GM19438 (cell line): Measurements from ENCODE around the gene FLG2.

Experiments used
- ATAC-seq: cut with Tn5 transposase; IDR thresholded peaks from one replicate; pipeline ENCODE4 v1.9.1; 2021; ENCODE audit warnings: low read depth; ENCODE audit not compliant: unreplicated experiment

Gene FLG2

DNA sequence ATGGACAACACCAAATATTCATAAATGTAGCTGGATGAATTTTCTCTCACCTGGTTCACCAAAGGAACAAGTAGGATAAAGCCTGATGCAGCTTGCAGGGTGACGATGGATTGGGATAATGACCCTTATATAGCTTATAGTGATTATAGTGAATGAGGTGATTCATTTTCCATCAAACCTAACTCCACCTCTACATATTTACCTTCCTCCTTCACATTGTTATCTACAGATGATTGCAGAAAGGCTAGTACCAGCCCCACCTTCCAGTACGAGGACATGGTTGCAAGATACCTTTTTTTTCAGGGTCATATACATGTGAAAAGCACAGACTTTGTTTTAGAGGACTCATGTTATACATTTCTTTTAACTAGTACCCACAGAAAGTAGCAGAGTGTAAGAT, at the start of gene FLG2:
TSS of gene FLG2 (minus strand) at position 101 of the 400 bp plus-strand sequence. CDS start 1,122 bp downstream, outside the sequence.
- no peak for ATAC-seq

DNA sequence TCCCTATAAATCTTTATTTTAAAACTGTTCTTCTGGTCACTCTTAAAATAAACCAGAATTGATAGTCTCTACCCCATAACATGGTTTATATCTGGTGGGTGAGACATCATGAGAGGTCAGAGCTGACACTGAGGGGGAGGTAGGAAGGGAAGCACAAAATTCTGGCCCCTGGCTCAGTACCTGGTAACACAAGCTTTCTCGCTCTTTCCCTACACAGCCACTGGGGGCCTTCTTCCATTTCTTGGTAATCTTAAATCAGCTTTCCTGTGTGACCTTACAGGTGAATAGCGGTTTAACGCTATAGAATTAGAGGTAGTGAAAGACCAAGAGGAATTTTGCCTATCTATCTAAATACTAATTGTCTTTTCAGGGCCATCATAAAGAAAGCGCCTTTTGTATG, 48.9 kb upstream of the FLG2 start:
- no peak for ATAC-seq

DNA sequence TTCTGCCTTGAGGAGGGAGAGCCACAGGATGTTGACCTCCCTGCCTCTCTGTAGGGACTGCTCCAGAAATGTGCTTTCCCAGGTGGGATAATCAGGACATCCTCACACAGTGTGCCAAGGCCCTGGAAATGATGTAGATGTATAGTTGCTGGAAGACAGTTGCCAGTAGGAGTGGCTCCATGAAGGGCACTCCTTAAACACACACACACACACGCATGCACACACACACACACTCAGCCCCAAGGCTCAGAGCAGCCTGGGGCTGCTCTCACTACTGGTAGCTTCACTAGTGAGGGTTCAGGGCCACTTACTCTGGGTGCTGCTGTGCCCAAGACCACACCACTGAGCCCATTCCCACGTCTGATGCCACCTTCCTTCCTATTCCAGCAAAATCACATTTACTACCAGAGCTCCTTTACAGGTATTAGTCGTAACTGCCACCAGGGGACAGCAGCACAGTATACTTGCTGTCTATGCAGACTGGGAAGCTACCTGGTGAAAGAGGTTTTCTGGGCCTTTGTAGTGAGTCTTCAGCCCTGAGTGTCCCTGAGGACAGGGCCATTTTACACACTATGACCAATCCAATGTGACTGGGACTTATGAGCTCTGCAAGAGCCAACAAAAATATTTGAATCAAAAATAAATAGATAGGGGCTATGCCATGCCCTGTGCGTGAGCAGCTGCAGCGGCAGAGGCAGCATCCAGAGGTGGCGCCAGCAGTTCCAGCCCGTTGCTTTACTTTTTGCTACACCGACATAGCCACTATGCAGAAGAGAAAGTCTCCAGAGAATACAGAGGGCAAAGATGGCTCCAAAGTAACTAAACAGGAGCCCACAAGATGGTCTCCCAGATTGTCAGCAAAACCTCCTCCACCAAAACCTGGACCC, 39.2 kb upstream of the FLG2 start:
- no peak for ATAC-seq

DNA sequence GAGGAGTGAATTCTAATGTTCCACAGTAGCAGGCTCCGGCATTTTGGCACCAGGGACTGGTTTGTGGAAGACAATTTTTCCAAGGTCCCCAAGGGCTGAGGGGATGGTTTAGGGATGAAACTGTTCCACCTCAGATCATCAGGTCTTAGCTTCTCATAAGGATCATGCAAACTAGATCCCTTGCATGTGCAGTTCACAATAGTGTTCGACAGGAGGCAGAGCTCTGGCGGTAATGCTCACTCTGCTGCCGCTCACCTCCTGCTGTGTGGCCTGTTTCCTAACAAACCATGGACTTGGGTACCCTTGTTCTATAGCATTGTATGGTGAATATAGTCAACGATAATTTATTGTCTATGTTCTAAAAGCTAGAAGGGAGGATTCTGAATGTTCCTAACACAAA, 37.7 kb upstream of the FLG2 start:
- no peak for ATAC-seq

DNA sequence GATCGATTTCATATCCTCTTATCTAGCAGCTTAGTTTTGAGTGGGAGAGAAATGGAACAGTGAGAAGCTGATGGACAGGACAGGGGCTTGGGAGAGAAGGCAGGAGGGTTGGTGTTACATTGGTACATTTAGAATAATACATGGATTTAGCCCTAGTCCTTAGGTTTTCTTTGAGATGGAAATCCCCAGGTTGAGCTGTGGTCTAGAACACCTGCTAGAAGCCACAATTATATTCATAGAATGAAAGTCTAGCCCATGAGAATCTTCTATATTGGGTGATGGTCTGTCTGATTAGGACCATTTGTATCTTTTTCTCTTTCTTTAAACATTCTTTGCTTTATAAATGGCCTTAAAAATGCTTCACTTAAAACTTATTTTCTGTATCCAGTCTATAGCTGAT, 34.3 kb upstream of the FLG2 start:
- no peak for ATAC-seq

DNA sequence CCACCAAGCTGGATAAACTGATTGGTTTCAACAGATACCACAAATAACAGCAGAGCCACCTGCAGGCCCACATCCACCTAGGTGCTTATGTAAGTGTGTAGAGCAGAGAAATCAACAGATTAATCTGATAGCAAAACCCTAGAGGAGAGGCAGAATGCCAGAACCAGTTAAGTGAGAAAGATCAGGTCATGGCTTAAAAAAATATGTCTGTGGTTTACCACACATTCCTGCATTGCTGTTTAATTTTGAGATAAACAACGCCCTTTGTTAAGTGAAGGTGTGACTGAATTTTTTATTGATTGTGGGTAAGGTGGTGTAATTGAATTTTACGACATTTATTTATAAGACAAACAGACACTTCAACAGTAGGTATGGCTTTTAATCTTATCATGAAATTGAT, 33.1 kb upstream of the FLG2 start:
- no peak for ATAC-seq

DNA sequence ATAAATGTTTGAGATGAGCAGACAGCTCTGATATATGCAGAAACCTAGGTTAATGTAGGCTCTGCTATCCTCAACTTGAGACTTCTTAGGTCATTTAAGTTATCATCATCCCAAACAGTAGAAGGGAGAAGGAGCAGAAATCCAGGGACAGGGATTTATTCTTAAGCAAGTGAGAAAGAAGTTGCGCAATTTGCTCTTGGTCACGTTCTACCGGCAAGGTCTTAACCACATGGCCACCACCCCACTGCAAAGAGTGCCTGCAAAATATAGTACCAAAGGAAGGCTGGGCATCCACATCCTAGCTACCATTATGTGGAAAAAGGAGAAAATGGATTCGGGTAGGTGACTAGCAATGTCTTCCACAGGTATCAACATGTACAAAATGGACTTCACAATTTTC, 29.1 kb upstream of the FLG2 start:
- ATAC-seq: no peak

DNA sequence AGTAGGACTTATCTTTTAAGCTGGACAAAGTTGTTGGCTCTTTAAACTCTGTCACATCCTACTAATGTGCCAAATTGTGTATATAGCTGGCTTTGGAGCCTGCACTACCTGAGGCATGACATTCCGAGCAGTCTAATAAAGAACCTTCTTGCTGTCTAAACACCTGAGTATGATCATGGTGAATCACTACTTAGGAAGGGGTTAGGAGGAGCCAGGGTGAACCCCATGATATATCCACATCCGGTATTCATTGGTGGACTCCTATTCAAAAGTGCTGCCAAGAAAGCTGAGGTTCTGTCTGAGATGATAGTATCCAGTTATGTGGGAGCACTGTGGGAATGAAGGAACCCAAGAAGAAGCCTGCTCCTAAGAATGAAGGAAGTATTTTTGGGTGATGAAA, 27.1 kb upstream of the FLG2 start:
- ATAC-seq: no peak

DNA sequence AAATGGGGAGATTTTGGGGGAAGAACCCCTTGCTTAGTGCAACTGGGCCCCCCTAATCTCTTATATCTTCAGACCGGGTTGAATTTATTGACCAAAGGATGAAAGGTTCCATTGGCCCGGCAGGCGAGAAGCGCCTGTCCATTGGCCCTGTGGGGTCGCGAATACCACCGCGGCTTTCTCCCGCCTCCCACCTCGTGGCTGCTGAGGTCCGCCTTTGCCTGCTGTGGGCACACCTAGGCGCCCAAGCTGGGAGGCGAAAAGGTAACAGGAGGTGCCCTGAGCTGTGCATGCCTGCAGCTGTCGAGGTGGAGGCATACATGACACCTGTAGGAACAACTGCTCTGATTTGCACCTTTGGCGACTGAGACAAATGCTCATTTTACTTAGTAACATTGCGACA, 21.1 kb upstream of the FLG2 start:
- ATAC-seq: no peak

DNA sequence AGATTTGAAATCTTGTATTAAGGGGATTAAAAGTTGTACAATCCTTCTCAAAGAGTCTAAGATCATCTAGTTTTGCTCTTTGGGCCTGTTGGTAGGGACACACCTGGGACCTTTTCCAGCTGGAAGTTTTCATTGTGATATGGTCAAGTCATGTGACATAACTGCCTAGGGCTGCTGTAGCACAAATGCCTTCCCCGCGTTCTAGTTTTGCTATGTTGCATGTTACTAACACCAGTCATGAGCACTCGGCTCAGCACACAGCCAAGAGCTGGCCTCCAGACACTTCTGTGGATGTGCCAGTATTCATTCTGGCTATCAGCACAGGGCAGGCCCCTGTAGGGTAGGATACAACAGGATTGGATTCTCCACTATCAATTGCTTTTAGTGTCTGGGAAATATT, 14.6 kb upstream of the FLG2 start:
- ATAC-seq: no peak

DNA sequence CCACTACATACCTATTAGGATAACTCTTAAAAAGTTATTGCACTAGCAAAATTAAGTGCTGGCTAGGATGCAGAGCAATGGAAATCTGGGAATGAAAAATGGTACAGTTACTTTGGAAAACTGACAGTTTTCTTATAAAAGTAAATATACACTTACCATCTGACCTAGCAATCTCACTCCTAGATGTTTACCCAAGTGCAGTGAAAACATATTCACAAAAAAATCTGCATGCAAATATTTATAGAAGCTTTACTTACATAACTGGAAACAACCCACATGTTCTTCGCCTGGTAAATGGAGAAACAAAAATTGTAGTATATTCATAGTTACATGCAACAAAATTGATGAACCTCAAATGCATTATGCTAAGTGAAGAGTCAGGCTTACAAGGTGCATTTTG, 12.9 kb upstream of the FLG2 start:
- no peak for ATAC-seq

DNA sequence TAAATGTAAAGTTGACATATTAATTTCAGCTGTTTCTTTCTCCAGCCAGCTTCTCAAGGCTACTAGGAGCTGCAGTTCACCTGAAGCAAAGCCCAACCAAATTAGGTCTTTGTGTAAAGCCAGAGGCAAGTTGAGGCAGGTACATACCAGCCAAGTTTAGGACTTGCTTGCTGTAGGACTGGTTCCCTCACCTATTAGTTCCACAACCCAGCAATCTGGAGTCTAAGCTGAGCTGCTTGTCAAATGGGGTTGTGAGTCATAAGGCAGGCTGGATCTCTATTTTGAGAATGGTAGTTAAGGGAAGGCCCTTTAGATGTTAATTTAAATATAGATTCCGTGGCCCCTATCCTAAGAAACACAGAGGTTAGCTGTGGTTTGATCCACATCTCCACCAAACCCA, 7.6 kb upstream of the FLG2 start:
- no peak for ATAC-seq

DNA sequence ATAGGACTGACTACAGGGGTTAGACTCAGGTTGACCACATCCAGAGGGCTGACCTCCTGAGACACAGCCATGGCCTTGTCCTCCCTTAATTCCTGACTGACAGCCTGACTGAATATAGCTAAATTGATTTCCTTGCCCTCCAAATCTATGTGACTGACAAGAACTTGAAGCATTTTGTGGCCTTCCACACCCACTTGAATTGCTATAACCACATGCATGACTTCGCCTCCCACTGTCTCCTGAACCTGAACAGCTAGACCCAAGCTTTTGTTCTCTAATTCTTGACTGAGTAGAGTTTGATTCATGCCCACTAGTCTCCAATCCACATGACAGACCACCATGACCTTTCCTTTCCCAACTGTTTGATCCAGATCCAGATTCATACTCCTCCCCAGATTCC, 3.1 kb downstream of the FLG2 start:
- ATAC-seq: no peak

DNA sequence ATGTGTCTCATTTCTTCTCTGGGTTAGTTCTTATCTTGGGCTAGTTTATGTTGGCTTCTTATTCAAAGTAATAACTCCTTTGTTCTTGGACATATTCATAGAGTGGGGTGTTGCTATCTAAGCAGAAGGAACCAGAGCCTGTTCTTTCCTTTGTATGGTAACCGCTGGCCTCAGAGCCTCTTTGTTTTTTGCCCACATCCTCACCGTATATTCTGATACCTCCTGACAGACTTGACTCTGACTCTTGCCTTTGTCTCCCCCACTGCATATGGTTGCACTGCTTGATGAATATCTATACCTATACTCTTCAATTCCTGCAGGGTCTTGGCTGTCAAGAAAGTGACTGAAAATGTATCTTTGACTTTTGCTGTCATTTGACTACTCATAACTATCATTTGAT, 10.2 kb downstream of the FLG2 start:
- ATAC-seq: no peak

DNA sequence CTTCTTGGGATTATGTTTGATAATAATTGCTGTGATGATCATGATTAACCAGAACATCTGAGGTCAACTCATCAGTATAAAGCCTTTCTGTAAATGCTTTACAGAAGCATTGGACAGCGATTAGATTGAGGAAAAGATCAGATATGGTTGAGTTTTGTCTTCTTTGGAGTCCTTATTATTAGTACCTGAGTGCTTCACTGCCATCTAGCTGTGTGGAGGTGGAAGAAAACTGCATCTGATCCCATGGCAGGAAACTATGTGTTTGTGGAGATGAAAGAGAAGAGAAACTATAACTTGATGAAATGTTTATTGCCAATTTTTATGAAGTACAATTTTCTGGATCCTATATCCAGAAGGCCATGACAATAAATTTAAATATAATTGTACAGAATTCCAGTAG, 11.4 kb downstream of the FLG2 start:
- no peak for ATAC-seq

DNA sequence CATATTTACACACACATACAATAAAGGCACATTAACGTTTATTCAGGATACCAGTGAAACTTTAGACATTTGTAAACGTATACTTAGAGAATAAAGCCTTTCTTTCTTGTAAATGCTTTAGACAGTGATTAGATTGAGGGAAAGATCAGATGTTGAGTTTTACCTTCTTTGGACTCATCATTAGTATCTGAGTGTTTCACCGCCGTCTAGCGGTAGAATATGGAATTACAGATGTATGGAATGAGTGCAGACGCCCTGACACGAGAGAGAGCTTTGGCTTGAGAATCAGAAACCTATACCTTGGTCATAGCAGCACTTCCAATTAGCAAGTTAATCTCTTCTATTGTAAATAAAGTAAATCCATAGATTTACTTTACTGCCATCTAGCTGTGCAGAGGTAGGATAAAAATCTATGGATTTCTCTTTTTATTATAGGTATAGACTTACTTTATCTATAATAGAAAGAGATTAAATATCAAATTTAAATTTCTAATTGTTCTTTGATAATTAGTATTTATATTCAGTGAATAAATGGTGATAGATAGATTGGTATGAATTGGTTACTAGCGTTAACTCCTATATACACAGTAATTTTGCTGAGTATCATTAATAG, 12.6 kb downstream of the FLG2 start:
- ATAC-seq: no peak

DNA sequence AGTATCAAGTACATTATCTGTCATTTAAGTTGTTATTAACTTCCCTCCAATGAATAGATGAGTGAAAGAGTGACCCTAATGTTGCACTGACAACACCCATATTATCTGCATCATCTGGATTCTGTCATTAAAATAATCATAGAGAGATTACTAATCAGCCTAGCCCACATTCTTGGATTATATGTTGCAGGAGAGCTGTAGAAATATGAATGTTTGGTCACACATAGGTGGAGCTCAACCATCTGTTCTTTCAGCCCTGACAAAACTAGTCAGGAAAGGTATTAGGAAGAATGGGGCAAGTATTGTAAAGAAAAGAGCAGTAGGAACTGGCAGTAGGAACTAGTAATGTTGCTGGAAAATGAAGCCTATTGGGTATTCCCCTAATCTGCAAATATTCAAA, 15.4 kb downstream of the FLG2 start:
- no peak for ATAC-seq

DNA sequence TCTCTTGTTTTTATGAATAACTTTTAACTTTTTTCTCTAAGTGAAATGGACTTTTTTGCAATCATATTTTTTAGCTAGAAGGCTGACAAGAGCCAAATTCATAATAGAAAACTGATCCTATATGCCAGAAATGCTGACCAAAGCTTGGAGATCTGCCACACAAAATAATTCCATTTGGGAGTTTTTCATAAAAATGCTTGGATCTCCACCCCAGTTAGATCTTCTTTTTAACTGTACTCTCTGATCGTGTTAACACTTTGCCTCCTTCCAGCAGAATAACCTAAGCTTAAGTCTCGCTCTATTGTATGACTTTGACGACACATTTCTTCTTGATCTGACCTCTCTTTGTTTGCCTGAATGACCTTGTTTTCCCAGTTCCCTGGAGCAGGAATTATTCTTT, 16.8 kb downstream of the FLG2 start:
- no peak for ATAC-seq

DNA sequence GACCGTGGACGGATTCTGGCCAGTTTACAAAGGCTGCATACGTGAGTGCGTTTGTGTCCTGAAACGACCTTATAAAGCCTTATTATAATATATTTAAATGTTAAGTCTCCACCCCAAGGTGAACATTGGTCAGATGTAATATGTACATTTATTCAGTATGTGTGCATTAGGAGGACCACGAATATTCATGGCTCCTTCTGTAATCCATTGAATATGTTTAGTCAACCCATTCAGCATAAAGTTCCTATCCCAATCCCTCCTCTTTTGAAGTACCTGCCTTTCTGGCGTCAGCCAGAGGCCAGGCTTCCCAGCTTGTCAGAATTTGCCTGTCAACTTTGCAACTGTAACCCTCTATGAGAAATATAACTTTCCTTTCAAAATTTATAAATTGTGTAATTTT, 24.4 kb downstream of the FLG2 start:
- no peak for ATAC-seq

DNA sequence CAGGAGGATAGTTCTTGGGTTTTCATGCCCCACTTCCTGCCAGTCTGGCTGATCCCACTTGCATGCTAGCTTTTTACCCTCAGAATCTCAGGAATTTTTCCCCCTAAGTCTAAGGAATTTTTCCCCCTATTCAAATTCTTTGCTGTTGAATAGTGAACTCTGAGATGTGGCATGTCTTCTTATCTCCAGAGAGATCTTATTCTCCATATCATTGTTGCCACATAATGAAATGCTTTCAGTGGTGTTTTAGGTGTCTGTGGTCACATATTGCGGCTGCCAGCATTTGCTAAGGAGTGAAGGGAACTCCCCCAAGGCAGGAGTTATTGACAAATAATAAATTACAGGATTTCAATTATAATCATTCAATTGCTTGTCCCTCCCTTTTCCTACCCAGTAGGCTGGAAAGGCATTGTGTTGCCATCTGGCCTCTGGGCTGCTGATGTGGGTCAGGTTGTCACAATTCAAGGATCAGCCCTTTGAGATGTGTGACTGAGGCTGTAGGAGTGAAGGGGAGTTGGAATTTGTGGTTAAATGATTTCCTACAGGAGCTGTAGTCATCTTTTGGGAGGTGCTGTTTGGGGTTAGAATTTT, 30.9 kb downstream of the FLG2 start:
- ATAC-seq: no peak

DNA sequence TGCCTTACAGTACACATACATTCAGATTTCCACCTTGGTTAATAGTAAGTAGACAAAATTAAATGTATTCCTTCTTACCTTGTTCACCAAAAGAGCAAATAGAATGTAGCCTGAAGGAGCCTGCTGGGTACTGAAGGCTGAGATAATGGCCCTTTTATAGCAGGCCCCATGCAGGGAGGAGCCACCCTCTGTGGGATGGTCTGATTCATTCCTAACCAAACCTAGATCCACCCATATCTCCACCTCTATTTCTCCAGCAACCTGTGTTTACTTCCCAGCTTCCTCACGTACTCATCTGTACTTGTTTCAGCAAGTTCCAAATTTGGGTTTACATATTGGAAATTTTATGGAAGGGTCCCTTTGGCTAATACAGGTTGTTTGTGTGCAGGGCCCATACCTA, 34.7 kb downstream of the FLG2 start, which contains the start of gene FLG:
TSS of gene FLG (minus strand) at position 129 of the 400 bp plus-strand sequence. CDS start 9,783 bp downstream, outside the sequence.
- no peak for ATAC-seq

DNA sequence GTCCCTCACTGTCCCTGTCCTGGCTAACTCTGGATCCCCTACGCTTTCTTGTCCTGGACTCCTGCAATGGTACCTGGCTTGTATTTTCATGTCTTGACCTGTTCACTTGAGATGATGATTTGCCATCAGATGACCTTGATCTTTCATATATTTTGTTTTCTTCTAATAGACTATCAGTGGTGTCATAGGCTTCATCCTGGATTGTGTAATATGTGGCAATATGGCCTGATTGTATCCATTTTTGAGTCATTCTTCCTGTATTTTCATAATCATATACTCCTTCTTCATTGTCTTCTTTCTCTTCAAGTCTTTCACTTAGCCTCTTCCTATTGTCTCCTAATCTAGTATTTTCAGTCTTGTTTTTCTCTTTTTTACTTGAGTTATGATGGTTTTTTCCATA, 45.8 kb downstream of the FLG2 start:
- no peak for ATAC-seq
